CD4-positive, alpha-beta T cell treated with Interleukin-17A for 1 hour (primary cell): ENCODE results near the gene AAK1.
"Not testable (repeated sequence)": the region's sequence is repeated elsewhere in the genome, so short reads cannot be mapped to it uniquely, and the experiment has no call there.

ENCODE experiments used
- DNase-seq: peaks from one replicate; pipeline ENCODE4 v3.0.0-alpha.2; 2020

The AAK1 gene

GRCh38 chr2:69623236-69623635 is 20.3 kb downstream of the AAK1 start:
- DNase-seq, result no peak

- DNase-seq, result not testable (repeated sequence)
Observed at GRCh38 chr2:69622805-69623204, 20.7 kb downstream of the AAK1 start.

GRCh38 chr2:69622017-69622540 is 21.5 kb downstream of the AAK1 start:
- DNase-seq, result not testable (repeated sequence)

- DNase-seq, result no peak
Observed at GRCh38 chr2:69621440-69621839, 22.1 kb downstream of the AAK1 start.

DNA sequence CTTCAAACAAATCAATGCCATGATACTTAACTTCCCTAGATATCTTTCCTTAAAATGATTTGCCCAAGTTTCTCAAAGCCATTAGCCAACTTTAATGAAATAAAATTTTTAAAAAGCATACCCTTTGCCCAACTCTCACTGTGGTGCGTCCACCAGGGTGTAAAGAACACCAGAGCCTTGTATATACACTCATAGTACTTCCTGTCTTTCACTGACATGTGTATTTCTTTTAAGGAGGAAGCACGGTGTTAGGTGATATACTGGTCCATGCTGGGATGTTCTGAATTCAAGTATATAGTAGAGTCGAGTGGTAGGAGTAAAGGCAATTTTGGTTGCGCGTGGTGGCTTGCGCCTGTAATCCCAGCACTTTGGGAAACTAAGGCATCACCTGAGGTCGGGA is 22.7 kb downstream of the AAK1 start:
- peak; percentile 31 for DNase-seq

- DNase-seq, result peak; percentile 29
Observed at GRCh38 chr2:69619725-69620124, 23.8 kb downstream of the AAK1 start.

GRCh38 chr2:69618362-69618761 is 25.2 kb downstream of the AAK1 start:
- DNase-seq, result no peak

DNA sequence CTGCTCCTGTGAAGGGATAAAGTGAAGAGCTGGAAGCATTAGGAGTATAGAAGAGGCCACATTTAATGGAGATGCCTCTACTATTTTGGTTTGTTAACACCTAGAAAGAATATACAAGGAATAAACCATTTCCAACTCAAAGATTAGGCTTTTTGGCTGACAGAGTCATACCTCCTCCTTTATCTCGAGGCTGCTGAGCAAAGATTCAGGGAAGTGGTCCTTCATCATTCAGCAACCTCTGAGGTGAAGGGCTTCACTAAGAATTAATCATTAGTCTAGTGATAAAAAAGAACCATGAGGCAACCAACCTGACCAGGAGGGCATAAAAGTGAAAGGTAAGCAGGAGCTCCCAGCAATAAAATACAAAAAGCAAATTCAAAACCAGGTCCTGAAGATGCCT is 25.8 kb downstream of the AAK1 start:
- DNase-seq, result no peak

DNA sequence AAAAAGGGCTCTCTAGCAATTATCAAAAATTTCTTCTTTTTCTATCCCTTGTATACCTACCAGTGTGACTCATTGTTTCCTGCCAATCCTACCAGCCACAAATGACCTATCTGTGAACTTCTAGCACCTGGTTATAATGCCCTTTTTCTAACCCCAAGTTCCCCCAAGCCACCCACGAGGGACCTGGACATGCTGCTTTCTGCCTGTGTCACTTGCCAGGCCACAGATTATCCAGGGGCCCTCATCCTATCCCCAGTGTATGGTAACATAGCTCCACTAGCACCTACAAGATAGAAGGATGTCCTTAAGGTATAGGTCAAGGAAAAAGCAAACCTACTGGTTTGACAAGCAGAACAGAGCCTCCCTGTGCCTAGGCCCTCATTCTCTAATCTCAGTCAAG is 26.8 kb downstream of the AAK1 start:
- DNase-seq, result peak; percentile 53

DNA sequence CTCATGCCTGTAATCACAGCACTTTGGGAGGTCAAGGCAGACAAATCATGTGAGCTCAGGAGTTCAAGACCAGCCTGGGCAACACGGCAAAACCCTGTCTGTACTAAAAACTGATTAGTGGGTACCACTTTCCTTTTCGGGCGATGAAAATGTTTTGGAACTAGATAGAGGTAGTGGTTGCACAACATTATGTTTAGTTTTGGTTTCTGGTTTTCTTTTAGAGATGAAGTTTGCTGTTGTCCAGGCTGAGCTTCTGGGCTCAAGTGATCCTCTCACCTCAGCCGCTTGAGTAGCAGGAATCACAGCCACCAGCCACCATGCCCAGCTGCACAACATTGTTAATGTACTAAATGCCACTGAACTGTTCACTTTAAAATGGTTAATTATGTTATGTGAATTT is 27.6 kb downstream of the AAK1 start:
- no peak for DNase-seq

GRCh38 chr2:69615078-69615625 is 28.4 kb downstream of the AAK1 start:
- DNase-seq, result no peak

GRCh38 chr2:69612707-69613106 is 30.8 kb downstream of the AAK1 start:
- DNase-seq, result no peak

- DNase-seq, result no peak
Observed at GRCh38 chr2:69612200-69612599, 31.3 kb downstream of the AAK1 start.

DNA sequence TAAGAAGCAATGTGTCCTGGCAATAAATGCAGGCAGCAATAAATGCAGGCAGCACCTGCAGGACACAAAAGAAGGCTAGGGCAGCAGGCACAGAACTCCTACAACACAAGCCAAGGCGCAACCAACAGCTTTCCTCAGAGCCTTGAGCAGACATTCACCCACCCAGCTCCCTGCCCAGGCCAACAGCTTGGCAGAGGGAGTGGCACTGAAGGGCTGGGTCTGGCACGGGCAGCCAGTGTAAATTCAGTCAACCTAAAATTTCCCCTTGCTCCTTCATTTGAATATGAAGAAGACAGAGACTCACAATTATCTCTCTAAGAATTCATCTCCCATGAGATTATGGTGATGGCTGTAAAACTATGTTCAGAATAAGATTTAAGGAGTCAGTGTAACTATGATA is 35.4 kb downstream of the AAK1 start:
- DNase-seq, result no peak

GRCh38 chr2:69606771-69607170 is 36.8 kb downstream of the AAK1 start:
- DNase-seq, result not testable (repeated sequence)

DNA sequence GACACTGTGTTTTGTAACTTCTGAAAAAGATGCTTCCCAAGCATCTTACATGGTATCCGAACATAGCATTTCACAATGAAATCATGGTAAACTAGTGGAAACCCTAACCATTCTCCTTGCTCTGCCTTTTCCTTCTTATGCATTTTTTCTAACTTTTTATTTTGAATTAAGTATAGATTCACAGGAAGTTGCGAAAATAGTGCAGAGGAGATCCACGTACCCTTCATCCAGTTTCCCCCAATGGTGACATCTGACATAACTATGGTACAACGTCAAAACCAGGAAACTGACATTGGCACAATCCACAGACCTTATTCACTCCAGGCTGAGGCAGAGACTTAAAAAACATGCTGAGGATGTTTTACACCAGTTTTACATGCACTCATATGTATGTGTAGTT is 38.3 kb downstream of the AAK1 start:
- DNase-seq, result no peak

DNA sequence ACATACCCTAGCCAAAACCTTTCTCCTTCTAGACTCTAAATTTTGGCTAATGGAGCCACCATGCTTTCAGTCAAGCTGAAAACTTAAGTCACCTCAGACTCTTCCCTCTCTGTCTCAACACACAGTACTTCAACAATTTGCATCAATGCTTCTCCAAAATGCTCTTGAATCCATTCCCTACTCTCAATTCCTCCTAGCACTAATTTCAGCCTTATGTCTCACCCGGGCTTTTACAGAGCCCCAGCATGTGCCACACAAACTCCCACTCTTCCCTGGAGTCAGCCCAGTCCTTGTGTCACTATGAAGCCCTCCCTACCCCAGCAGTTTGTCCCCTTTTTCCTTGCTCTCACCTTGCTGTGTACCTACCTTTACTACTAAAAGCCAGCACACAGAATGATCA is 38.7 kb downstream of the AAK1 start:
- no peak for DNase-seq

GRCh38 chr2:69604026-69604678 is 39.4 kb downstream of the AAK1 start:
- no peak for DNase-seq

- no peak for DNase-seq
Observed at GRCh38 chr2:69603146-69603743, 40.3 kb downstream of the AAK1 start.

DNA sequence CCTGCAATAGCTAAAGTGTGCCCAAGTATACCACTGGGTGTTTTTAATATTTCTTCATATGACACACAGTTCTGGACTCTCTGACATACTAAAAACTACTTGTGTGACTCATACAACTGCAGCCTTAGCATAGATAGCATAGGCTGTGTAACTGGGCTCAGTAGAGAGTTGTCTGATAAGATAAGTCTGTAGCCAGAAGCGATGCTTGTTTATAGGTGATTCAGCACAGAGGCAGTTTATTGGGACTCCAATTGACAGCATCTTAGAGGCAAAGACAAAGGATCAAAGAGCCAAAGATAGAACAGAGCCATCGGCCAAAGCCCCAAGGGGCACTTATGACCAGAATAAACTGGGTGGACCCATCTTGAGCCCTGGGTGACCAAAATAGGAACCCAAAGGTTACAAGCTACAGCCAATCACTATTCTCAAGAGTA is 42.3 kb downstream of the AAK1 start:
- DNase-seq, result no peak

- no peak for DNase-seq
Observed at GRCh38 chr2:69600425-69600824, 43.1 kb downstream of the AAK1 start.

- no peak for DNase-seq
Observed at GRCh38 chr2:69597843-69598610, 45.5 kb downstream of the AAK1 start.

- DNase-seq, result no peak
Observed at GRCh38 chr2:69597105-69597504, 46.4 kb downstream of the AAK1 start.

DNA sequence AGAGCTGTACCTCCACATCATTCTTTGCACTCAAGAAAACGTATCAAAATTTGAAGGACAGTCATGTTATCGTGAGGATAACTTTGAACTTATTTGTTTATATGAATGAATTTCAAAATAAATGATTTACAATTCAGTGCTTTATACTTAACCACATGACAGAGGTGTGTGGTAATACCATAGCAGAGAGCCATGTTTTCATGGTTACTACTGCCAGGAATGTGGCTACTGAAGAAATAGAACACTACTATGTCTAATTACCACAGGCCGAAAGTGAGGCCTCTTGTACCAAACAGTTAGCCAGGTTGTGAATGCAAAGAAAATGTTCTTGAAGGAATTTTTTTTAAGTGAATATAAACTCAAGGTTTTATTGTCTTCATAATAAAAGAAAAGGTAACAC is 49.2 kb downstream of the AAK1 start:
- DNase-seq, result no peak
